PC-3 (cell line): ENCODE measurements around the gene MYH2. TPM values are rescaled to one million over a fixed set of nuclear protein-coding genes. Genes with fewer than 3 reads are reported as not detected.
"Not testable (repeated sequence)": the region's sequence is repeated elsewhere in the genome, so short reads cannot be mapped to it uniquely, and the experiment has no call there.

Source experiments
- ATAC-seq: fragments of 200-7000 bp; cut with Tn5 transposase; 2 replicates; pipeline ENCODE4 v1.9.1; 2020; ENCODE audit warnings: mild to moderate bottlenecking, moderate library complexity
- BruUV-seq: library from RNA; stranded (reverse); fragments of 400-500 nt; replicated peaks from 2 replicates; lab custom pipeline; 2021; lab: Mats Ljungman, UMichigan
- CTCF ChIA-PET: fragments of 300-600 bp; sonication (Branson Sonifier 250); formaldehyde crosslinking; loops from one replicate; lab custom pipeline; 2022; ENCODE audit warnings: antibody characterized with exemption; lab: Charles Lee
- POLR2A ChIA-PET: fragments of 300-600 bp; sonication (Branson Sonifier 250); formaldehyde crosslinking; loops from one replicate; lab custom pipeline; 2022; ENCODE audit warnings: antibody characterized with exemption; ENCODE audit not compliant: unreplicated experiment; lab: Charles Lee
- DNase-seq: peaks from one replicate; pipeline ENCODE4 v3.0.0-alpha.2; 2015
- H2AFZ ChIP-seq: fragments of 300-600 bp; sonication (generic); 2 replicates; pipeline ENCODE4 v1.6.0; 2016; ENCODE audit warnings: antibody characterized with exemption, low read length
- H3F3A ChIP-seq: fragments of 300-600 bp; sonication (generic); one replicate; pipeline ENCODE4 v1.6.0; 2017; ENCODE audit warnings: antibody characterized with exemption, low read length, control low read depth, mild to moderate bottlenecking; ENCODE audit not compliant: unreplicated experiment
- H3K27ac ChIP-seq: fragments of 300-600 bp; sonication (generic); 2 replicates; pipeline ENCODE4 v1.5.1; 2016; ENCODE audit warnings: mild to moderate bottlenecking, low read length
- H3K27me3 ChIP-seq: fragments of 300-600 bp; sonication (generic); 2 replicates; pipeline ENCODE4 v1.6.1; 2016; ENCODE audit warnings: low read length, mixed read lengths
- H3K36me3 ChIP-seq: fragments of 300-600 bp; sonication (generic); 2 replicates; pipeline ENCODE4 v1.6.1; 2016; ENCODE audit warnings: low read depth, mixed run types, low read length, mixed read lengths
- H3K4me1 ChIP-seq: fragments of 300-600 bp; sonication (generic); 2 replicates; pipeline ENCODE4 v1.5.1; 2016; ENCODE audit warnings: low read length; ENCODE audit not compliant: insufficient read depth
- H3K4me2 ChIP-seq: fragments of 300-600 bp; sonication (generic); 2 replicates; pipeline ENCODE4 v1.6.0; 2016; ENCODE audit warnings: low read length
- H3K4me3 ChIP-seq: fragments of 300-600 bp; sonication (generic); 2 replicates; pipeline ENCODE4 v1.5.1; 2016; ENCODE audit warnings: mild to moderate bottlenecking, low read length, mixed read lengths
- H3K79me2 ChIP-seq: fragments of 300-600 bp; sonication (generic); 2 replicates; pipeline ENCODE4 v1.6.1; 2017; ENCODE audit warnings: low read length, mixed read lengths
- H3K9ac ChIP-seq: fragments of 300-600 bp; sonication (generic); 2 replicates; pipeline ENCODE4 v1.6.0; 2016; ENCODE audit warnings: mild to moderate bottlenecking, low read length
- H3K9me2 ChIP-seq: fragments of 300-600 bp; sonication (generic); replicated peaks from 2 replicates; pipeline ENCODE4 v1.6.1; 2016; ENCODE audit warnings: mixed run types, low read length, mixed read lengths
- H3K9me3 ChIP-seq: fragments of 300-600 bp; sonication (generic); 2 replicates; pipeline ENCODE4 v1.6.1; 2016; ENCODE audit warnings: low read length, mixed read lengths
- H4K20me1 ChIP-seq: fragments of 300-600 bp; sonication (generic); 2 replicates; pipeline ENCODE4 v1.6.1; 2016; ENCODE audit warnings: low read length, mixed read lengths
- EZH2 ChIP-seq: fragments of 300-600 bp; sonication (generic); IDR thresholded peaks from one replicate; pipeline ENCODE4 v1.6.1; 2017; ENCODE audit warnings: antibody characterized with exemption, mild to moderate bottlenecking, low read length; ENCODE audit not compliant: unreplicated experiment
- EZH2phosphoT487 ChIP-seq: fragments of 300-600 bp; sonication (generic); IDR thresholded peaks from 2 replicates; pipeline ENCODE4 v1.6.1; 2018; ENCODE audit warnings: mild to moderate bottlenecking, antibody characterized with exemption, low read length, borderline replicate concordance
- intact Hi-C: fragments of 100-400 bp; cut with micrococcal nuclease; formaldehyde crosslinking; loops from 2 replicates; pipeline ENCODE4 v1.9.0; 2023
- total RNA-seq: library from RNA; depleted of rRNA; stranded (reverse); fragments of >200 nt; gene quantifications from 2 replicates; pipeline ENCODE4 v1.2.3, GENCODE V29; 2014
- TF ChIP-seq, protein P1 (sequence below): fragments of 300-600 bp; sonication (generic); conservative IDR thresholded peaks from 2 replicates; pipeline ENCODE4 v1.5.1; 2017; ENCODE audit warnings: antibody characterized with exemption, low read depth, mild to moderate bottlenecking, low read length

Gene MYH2
- total RNA-seq, 1 experiment from 2014 or later = not detected

GRCh38 chr17:10550014-10550413 is 556 bp upstream of the MYH2 start:
- no peak for DNase-seq
- Histone ChIP-seq H3K9ac (no peak overlapping the region), H4K20me1 (no peaks in the 10 kb centered on the region), H3F3A (no peaks in the 10 kb centered on the region), H3K9me3 (no peaks in the 10 kb centered on the region), H2AFZ (no peak overlapping the region), H3K27ac (no peak overlapping the region), H3K4me2 (no peak overlapping the region), H3K36me3 (no peaks in the 10 kb centered on the region), H3K4me1 (no peaks in the 10 kb centered on the region), H3K79me2 (no peaks in the 10 kb centered on the region), H3K4me3 (no peak overlapping the region), H3K27me3 (peaks cover 37% of the 10 kb centered on the region; the same call in 1 of the 2 replicates), H3K9me2 (no peaks in the 10 kb centered on the region)
- TF ChIP-seq, protein P1, sequence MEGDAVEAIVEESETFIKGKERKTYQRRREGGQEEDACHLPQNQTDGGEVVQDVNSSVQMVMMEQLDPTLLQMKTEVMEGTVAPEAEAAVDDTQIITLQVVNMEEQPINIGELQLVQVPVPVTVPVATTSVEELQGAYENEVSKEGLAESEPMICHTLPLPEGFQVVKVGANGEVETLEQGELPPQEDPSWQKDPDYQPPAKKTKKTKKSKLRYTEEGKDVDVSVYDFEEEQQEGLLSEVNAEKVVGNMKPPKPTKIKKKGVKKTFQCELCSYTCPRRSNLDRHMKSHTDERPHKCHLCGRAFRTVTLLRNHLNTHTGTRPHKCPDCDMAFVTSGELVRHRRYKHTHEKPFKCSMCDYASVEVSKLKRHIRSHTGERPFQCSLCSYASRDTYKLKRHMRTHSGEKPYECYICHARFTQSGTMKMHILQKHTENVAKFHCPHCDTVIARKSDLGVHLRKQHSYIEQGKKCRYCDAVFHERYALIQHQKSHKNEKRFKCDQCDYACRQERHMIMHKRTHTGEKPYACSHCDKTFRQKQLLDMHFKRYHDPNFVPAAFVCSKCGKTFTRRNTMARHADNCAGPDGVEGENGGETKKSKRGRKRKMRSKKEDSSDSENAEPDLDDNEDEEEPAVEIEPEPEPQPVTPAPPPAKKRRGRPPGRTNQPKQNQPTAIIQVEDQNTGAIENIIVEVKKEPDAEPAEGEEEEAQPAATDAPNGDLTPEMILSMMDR = no peak
- TF ChIP-seq EZH2phosphoT487 (no peak), EZH2 (no peak)
- POLR2A ChIA-PET = no interaction called here
- no TSS peak for BruUV-seq
- no peak for ATAC-seq
- intact Hi-C loops = no loop called here
- CTCF ChIA-PET = no interaction called here

DNA sequence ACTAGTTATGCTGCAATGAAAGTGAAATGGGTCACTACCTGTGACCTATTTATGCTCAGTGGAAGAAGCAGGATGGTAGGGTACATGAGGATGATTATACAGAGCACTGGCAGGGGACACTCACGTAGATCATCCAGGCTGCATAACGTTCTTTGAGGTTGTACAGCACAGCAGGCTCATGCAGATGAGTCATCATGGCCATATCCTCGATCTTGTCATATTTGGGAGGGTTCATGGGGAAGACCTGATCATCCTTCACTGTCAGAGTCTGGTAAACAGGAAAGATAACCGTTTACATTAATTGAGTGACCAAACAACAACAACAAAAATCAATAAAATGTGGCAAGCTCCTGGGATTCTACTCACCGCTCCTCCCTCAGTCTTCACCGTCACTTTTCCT is 2.1 kb downstream of the MYH2 start:
- Histone ChIP-seq H3K79me2 (no peaks in the 10 kb centered on the region), H3K36me3 (no peaks in the 10 kb centered on the region), H3K9me2 (no peaks in the 10 kb centered on the region), H4K20me1 (no peaks in the 10 kb centered on the region), H2AFZ (no peak overlapping the region), H3K4me2 (no peak overlapping the region), H3K27ac (no peak overlapping the region), H3K4me3 (no peak overlapping the region), H3F3A (no peaks in the 10 kb centered on the region), H3K27me3 (peaks cover 34% of the 10 kb centered on the region; the same call in 1 of the 2 replicates), H3K4me1 (no peaks in the 10 kb centered on the region), H3K9ac (no peak overlapping the region), H3K9me3 (no peaks in the 10 kb centered on the region)
- DNase-seq = no peak
- intact Hi-C loops = no loop called here
- CTCF ChIA-PET = no interaction called here
- POLR2A ChIA-PET = no interaction called here
- BruUV-seq = no TSS peak
- TF ChIP-seq, protein P1 = no peak
- TF ChIP-seq EZH2phosphoT487 (no peak), EZH2 (no peak)
- no peak for ATAC-seq

DNA sequence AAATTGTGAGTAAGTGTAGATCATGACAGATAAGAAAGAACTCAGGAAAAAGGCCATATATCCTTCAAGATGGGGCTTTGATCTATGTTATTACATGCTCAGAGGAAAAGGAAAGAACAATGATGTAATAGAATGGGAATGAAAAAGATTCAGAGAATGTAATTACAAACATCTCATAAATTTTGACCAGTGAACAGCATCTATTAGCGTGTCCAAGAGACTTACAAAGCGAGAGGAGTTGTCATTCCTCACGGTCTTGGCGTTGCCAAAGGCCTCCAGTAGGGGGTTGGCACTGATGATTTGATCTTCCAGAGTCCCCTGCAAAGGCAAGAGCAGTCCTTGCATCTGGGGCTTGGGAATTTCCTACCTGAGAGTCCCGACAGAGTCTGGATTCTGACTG is 6.0 kb downstream of the MYH2 start:
- H3K27ac ChIP-seq, ATAC-seq, H3K4me2 ChIP-seq, H3K36me3 ChIP-seq, DNase-seq, H2AFZ ChIP-seq, CTCF ChIA-PET, POLR2A ChIA-PET, H3K9me2 ChIP-seq, H3K9me3 ChIP-seq, H3K4me1 ChIP-seq, H3K4me3 ChIP-seq, intact Hi-C loops, H3K9ac ChIP-seq, H4K20me1 ChIP-seq, H3F3A ChIP-seq, H3K27me3 ChIP-seq, H3K79me2 ChIP-seq, BruUV-seq: not testable (repeated sequence)

DNA sequence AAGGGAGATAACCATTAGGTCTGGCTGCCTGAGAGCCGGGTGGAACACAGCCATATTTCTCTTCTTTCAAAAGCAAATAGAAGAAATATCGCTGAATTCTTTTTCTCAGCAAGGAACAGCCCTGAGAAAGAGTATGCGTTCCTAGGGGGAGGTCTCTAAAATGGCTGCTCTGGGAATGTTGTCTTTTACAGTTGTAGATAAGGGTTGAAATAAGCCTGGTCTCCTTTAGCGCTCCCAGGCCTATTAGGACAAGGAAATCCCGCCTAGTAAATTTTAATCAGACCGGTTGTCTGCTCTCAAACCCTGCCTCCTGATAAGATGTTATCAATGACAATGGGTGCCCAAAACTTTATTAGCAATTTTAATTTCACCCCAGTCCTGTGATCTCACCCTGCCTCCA is 8.3 kb downstream of the MYH2 start:
- ATAC-seq, H3K9ac ChIP-seq, CTCF ChIA-PET, DNase-seq, BruUV-seq, H3K27me3 ChIP-seq, H3K27ac ChIP-seq, H3K36me3 ChIP-seq, H2AFZ ChIP-seq, POLR2A ChIA-PET, H3K4me1 ChIP-seq, H4K20me1 ChIP-seq, H3F3A ChIP-seq, intact Hi-C loops, H3K9me3 ChIP-seq, H3K9me2 ChIP-seq, H3K4me2 ChIP-seq, H3K4me3 ChIP-seq, H3K79me2 ChIP-seq: not testable (repeated sequence)
